Stromal cell of bone marrow (primary cell): ENCODE results near the gene MFSD11.
"Not testable (repeated sequence)": the region's sequence is repeated elsewhere in the genome, so short reads cannot be mapped to it uniquely, and the experiment has no call there.

Experiments used
- DNase-seq: peaks from one replicate; pipeline ENCODE4 v3.0.0-alpha.2; 2012; ENCODE audit warnings: low read depth

The MFSD11 gene

GRCh38 chr17:76737676-76738467 lies at the start of gene MFSD11:
Gene MFSD11, plus strand, starts transcription at chr17:76738119. Its CDS starts 234 bp downstream, at chr17:76738353.
- peak; percentile 82 for DNase-seq

GRCh38 chr17:76688165-76688622 lies 49.7 kb upstream of the MFSD11 start:
- DNase-seq, result no peak

GRCh38 chr17:76689859-76690258 lies 48.1 kb upstream of the MFSD11 start:
- DNase-seq, result no peak

- DNase-seq, result no peak
These were observed 47.2 kb upstream of the MFSD11 start for GRCh38 chr17:76690596-76691280.

GRCh38 chr17:76691379-76692191 lies 46.3 kb upstream of the MFSD11 start:
- DNase-seq, result no peak

GRCh38 chr17:76695059-76695831 lies 42.7 kb upstream of the MFSD11 start:
- DNase-seq, result no peak

GRCh38 chr17:76696763-76697701 lies 40.9 kb upstream of the MFSD11 start:
- DNase-seq, result no peak

GRCh38 chr17:76697702-76698465 lies 40.0 kb upstream of the MFSD11 start:
- DNase-seq, result no peak

GRCh38 chr17:76698466-76698977 lies 39.4 kb upstream of the MFSD11 start:
- not testable (repeated sequence) for DNase-seq

GRCh38 chr17:76700270-76700616 lies 37.7 kb upstream of the MFSD11 start:
- no peak for DNase-seq

GRCh38 chr17:76700617-76701470 lies 37.1 kb upstream of the MFSD11 start:
- peak; percentile 73 for DNase-seq

GRCh38 chr17:76701471-76701967 lies 36.4 kb upstream of the MFSD11 start:
- no peak for DNase-seq

- no peak for DNase-seq
These were observed 35.8 kb upstream of the MFSD11 start for GRCh38 chr17:76702076-76702475.

GRCh38 chr17:76702941-76703637 lies 34.8 kb upstream of the MFSD11 start:
- no peak for DNase-seq

- no peak for DNase-seq
These were observed 33.1 kb upstream of the MFSD11 start for GRCh38 chr17:76704805-76705204.

- DNase-seq, result no peak
These were observed 31.1 kb upstream of the MFSD11 start for GRCh38 chr17:76706817-76707216.

- DNase-seq, result no peak
These were observed 29.7 kb upstream of the MFSD11 start for GRCh38 chr17:76707985-76708807.
